Activated CD4-positive, alpha-beta T cell treated with anti-CD3 and anti-CD28 coated beads, Interleukin-2, amount 50 U/mL, for 16 hours (primary cell): Measurements from ENCODE around the gene CCDC201.
"Not testable (repeated sequence)": the region's sequence is repeated elsewhere in the genome, so short reads cannot be mapped to it uniquely, and the experiment has no call there.

Source experiments
- DNase-seq: peaks from one replicate; pipeline ENCODE4 v3.0.0-alpha.2; 2020

Gene CCDC201

DNA sequence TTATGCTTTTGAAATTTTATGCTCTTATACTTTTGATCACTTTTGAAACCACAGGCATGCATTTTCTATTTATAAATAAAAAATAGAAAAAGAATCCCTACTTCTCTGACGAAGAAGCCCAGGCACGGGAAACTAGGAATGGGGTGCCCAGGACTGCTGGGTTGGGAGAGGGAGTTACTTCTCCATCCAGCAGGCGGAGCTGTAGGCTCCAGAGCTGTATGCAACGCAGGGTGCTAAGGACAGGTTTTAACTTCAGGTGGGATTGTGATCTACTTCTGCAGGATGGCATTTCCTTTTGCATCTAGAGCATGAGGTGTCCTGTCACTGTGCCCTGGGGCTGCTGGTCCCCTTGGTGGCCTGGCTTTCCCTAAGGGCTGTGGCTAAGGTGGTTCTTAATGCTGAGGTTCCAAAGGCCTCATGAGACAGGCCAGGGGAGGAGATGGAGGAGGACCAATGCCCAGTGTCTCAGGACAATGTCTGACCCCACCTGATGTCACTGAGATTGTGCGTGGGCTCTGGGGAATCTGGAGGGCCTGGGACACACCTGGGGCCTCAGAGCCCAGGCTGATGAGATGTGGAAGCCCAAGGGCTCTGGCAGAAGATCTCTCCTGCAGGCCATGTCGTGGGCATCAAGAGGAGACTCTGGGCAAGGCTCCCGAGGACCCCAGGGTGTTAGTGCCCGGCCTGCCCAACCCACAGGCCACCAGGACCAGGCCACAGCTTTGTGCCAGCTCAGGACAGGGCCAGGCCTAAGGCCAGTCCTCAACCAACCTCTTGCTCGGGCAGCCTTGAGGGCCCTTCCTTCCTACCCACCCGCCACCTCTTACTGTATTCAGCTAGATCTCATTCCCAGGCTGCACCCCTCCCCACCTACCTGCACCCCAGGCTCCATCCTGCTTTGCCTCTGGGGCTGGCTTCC is 507 bp downstream of the CCDC201 start:
- no peak for DNase-seq

DNA sequence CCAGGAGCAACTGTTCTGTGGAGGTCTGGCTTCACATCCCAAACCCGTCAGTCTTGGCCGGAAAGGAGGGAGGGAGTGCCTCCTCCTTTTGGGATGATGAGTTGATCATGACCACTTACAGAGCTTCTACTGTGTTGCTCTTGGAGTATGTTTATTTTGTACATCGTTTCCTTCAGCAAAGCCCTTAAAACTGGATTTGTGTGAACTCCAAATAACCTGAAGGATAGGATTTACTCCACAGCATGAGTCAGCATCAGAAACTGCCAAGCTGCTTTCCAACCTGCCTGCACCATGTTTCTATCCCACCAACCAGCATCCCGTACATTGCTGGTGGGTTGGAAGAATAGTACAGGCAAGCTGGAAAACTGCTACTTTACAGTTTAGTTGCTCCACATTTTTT is 3.5 kb downstream of the CCDC201 start:
- DNase-seq: no peak

DNA sequence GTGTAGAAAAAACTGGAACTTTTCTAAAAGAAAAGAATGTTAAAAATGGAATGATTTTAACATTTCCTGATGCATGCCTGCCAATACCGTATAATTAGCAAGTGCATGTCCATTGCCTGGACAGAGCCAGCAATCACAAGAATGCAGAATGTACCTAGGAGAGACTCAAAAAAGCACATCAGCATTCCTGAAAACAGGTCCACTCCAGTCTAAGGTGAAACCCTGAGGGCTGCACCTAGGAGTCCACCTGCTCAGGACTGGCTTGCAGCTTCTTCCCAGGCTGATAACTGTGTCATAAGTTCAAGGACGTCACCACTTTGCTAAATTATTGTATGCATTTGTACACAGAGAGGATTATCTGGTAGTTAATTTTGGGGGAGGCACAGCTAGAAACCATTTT is 5.4 kb downstream of the CCDC201 start:
- no peak for DNase-seq

DNA sequence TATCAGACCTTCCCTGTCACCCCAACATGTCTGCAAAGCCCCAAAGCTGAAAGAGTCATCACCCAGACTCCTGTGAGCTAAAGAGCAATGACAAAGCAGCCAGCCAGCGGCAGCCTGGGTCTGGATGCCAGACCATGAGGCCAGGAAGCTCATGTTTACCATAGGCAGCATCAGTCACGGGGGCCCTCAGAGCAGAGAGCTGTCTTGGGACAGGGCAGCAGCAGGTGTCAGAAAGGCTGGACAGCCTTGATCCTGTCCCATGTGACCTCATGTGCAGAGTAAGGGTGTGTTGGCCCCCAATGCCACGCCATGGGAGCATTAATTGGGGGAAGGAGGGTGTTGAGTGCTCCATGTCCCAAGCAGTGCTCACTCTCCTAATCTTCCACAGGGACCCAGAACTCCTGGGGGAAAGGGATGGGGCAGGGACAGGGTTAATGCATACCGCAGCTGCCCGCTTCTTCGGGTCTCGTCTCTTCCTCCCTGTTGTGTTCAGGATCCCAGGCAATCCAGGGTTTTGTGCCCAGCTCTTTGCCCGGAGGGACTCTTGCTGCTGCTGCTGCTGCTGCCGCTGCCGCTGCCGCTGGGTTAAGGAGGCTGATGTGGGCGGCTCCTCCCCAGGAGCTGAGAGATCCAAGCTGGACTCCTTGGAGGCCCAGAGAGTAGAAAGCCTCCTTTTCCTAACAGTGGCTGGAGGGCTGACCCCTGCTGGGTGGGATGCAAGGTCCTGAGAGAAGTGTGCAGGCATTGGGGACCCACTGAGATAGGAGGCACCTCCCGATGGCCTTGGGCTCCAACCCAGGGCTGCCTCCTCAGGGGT is 7.1 kb downstream of the CCDC201 start:
- no peak for DNase-seq

DNA sequence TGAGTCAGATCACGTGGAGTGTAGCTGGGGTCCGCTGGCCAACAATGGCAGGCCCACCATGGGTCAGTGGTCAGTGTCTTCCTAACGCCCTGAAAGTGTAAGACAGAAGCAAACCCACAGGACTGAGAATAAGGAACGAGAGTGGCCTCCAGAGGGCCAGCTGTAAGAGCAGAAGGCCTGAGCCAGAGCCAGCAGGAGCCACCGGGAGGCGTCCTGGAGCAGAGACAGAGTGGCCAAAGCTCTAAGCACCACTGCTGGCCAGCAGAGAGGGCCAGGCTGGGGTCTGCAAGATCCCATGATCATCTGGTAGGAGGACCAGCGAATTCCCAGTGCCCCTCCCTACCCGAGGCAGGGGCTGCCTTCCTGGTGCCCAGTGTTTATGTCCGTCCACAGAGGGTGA is 9.2 kb downstream of the CCDC201 start:
- DNase-seq: no peak

DNA sequence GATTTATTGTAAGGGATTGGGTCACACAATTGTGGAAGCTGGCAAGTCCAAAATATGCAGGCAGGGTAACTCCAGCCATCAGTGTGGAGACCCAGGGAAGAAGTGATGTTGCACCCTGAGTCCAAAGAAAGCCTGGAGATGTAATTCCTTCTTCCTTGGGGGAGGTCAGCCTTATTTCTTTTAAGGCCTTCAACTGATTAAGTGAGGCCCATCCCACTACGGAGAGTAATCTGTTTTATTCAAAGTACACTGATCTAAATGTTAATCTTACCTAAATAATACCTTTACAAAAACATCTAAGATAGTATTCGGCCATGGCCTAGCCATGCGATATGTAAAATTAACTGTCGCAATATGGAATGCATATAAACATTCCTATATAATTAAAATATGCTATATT is 16.0 kb downstream of the CCDC201 start:
- not testable (repeated sequence) for DNase-seq

DNA sequence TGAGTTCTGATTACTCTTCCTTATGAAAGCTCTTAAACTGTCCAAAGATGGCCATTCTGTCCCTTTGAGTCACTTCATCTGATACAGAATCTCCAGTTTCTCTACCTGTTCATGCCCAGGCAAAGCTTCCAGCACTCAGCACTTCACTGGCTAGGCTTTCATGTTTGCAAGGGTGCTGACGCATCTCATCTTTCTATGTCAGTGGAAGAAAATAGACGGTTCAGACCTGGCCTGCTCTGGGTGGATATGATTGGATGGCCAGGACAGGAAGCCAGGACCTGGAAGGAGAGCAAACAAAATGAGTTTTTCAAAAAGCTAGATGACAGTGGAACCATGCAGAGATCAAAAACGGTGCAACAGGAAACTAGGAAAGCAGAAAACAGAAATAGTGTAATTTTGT is 17.2 kb downstream of the CCDC201 start:
- DNase-seq: not testable (repeated sequence)

DNA sequence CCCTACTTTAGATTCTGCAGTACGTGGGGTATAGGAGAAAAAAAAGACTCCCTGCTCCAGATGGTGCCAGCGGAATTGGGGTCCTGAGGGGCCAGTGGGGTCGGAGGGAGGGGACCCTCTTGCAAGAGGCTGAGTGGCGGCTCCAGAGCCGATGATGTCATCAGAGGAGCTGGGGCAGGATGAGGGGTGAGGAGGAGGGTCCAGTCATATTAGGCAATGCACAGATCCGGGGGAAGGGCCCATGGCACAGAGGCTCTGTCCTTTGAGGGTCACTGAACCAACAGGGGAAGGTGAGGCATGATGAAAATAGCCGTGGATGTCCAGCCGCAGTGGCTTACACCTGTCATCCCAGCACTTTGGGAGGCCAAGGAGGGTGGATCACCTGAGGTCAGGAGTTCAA is 19.4 kb downstream of the CCDC201 start:
- DNase-seq: not testable (repeated sequence)

DNA sequence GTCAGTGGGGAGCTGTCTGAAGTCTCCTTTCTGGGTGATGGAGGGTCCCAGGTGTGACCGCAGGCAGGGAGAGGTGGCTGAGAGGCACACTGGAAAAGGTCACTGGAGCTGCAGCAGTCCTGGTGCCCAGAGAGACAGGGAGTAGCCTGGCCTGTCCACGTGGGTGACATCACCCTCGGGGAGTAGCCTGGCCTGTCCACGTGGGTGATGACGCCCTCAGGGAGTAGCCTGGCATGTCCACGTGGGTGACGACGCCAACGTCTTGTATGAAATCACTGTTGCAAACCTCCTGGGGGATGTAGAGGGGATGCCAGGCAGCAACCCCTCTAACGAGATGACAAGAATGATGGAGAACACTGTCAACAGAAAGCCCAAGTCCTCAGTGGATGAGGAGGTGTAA is 19.9 kb downstream of the CCDC201 start:
- not testable (repeated sequence) for DNase-seq

DNA sequence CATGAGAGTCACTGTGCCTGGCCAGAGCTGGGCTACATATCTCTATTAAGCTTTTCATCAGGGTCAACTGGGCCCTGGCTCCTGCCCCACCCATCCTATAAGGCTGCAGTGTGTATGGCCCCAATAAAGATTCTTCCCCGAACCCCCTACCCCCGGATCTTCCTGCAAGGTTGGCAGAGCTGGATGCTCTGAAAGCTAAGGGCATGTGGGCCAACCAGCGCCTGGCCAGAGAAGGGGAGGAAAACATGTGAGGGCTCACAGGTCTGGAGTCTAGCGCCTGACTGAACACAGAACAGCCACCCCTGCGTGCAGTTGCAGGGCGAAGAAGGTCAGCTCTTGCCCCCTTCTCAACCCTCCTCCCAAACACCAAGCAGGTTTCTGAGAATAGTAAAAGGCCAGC is 24.1 kb downstream of the CCDC201 start:
- not testable (repeated sequence) for DNase-seq

DNA sequence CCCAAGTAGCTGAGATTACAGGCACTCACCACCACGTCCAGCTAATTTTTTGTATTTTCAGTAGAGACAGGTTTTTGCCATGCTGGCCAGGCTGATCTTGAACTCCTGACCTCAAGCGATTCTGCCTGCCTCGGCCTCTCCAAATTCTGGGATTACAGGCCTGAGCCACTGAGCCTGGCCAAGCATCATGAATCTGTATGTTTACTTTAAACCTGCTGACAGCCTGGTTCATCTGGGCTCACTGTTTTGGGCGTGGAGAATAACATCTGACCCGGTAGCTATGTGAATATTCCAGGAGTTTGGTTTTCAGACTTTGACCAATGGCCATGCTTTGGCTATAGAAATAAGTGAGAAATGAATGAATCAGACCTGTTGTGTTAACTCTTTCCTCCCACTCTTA is 26.3 kb downstream of the CCDC201 start:
- not testable (repeated sequence) for DNase-seq

DNA sequence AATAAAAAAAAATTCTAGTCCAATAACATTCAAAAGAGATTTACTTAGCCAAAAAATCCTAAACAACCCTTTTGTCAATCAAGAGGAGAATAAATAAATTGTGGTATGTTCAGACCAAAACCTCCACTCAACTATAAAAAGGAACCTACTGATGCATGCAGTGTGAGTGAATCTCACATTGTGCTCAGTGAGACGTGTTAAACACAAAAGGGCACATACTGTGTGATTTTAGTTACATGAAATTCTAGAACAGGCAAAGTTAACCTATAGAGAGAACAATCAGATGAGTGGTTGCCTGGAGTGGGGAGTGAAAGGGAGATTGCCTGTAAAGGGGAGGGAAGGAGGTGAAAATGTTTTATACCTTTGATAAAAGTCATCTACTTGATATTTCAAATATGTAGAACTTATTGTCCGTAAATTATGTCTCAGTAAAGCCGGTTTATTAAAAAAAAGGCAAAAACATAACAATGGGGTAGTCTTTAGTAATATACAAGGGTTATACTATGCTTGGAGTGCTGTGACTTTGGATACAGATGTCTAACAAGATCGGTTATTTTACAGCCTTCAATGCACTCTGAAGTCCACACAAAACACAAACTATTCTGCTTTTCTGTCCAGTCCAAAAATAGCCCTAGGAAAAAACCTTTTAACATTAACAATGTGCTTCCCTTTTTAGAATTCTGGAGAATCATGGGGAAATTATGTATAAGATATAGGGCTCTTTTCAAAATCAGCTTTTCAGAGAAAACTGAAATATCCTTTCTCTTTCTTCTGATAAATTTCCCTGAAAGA is 30.8 kb downstream of the CCDC201 start:
- not testable (repeated sequence) for DNase-seq

DNA sequence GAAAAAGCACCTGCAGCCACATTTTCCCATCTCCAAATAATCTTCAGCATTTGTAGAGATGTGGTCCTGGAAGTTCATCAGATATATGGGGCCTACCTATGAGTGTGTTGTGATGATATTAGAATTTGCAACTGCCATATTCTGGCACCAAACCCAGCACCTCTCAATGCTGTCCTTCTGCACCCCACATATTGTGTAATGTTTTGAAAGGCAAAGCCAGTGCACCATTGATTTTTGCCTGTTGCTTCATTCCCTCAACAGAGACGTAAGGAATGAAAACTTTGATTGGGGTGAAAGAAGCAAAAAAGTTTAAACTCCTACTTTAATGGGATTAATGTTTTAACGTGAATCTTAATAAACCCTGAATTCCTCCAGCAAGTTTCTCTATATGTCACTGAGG is 34.0 kb downstream of the CCDC201 start:
- not testable (repeated sequence) for DNase-seq

DNA sequence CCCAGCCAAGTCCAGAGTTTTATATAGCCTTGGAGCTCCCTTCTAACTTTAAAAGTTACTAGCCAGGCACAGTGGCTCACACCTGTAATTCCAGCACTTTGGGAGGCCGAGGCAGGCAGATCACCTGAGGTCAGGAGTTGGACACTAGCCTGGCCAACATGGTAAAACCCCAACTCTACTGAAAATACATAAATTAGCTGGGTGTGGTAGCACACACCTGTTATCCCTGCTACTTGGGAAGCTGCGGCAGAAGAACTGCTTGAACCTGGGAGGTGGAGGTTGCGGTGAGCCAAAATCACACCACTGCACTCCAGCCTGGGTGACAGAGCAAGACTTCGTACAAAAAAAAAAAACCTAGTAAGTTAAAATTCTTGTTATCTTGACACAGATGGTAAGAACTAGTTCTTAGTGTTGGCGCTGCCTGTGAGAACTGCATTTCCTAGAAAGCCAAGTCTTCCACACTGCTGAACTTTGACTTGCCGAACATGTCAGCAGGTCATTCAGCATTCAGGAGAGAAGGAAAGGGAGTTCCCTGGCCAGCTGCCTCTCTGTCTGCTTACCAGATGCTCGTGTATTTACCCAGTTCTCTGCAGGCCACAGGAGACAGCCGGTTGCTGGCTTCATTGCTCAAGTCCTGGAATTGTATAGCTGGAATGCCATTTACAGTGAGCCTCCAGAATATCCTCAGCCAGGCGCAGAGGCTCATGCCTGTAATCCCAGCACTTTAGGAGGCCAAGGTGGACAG is 40.3 kb downstream of the CCDC201 start:
- DNase-seq: not testable (repeated sequence)

DNA sequence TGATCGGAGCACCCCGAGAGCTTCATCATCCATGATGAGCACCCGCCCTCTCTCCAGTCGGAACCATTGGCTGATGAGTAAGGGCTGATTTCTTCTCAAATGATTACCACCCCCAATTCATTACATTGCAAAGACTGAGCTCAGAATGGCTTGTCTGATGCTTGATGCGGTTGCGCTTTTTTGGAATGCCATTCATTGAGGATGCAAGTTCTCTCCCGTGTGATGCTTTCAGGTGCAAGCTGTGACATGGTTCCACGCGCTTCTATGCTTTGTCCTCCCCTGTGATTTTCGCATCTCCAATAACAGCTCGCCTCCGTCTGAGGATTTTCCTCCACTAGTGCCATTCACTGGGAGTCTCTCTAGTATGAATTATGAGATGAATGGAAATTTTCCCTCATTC is 43.0 kb downstream of the CCDC201 start:
- DNase-seq: not testable (repeated sequence)

DNA sequence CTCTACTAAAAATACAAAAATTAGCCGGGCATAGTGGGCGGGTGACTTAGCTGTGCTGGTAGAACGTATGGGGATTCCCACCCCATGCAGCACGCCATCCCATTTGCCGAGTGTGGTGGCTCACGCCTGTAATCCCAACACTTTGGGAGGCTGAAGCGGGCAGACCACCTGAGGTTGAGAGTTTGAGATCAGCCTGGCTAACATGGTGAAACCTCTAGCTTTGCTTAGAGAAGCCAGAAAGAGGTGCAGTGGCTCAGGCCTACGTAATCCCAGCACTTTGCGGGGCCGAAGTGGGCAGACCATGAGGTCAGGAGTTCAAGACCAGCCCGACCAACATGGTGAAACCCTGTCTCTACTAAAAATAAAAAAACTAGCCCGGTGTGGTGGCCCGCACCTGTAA is 45.2 kb downstream of the CCDC201 start:
- not testable (repeated sequence) for DNase-seq

DNA sequence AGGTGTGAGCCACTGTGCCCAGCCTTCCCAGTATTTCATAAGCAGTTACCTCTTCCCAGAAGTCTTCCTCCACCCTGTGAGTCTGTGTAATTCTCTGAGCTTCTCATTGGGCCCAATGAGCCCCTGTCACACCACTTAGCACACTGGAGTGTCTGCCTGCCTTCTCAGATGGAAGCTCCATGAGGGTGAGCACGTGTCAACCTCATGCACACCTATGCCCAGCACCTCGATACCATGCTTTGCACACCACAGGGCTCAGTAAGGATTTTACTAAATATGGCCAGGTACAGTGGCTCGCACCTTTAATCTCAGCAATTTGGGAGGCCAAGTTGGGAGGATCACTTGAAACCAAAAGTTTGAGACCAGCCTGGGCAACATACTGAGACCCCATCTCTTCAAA is 46.3 kb downstream of the CCDC201 start:
- not testable (repeated sequence) for DNase-seq

DNA sequence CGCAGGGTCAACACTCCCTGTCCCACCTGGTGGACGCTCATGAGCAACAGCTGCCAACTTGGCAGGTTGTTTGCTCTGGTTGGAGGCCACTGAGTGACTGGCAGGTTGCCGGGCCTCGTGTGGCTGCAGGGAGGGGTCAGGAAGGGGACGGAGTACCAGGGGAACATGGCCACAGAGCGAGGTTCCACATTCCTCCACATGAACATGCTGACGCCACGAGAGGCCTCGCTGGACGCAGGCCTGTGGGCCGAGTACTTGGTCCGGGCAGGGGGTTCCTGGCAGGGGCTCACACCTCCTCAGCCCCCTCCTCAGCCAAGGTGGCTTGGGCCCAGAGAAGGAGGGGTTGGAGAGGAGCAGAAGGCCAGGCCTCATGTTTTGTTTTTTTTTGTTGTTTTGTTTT is 54.1 kb downstream of the CCDC201 start:
- DNase-seq: not testable (repeated sequence)

DNA sequence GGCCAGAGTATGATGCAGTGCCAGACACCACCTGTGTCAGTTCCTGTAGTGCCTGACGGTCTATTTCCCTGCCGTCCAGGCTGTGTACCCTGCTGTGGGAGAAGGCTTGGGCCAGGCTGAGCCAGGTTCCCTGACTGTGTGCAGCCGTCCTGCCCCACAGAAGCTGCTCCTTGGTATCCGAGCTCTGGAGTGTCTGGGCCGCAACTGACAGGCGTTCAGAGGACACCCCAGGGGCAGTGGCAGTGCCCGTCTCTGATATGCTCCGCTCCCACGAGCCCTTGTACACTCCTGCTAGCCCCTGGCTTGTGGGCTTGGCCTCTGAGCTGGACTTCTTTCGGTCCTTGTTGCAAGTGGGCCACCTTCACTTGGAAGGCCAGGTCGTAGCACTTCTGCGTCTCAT is 55.0 kb downstream of the CCDC201 start:
- DNase-seq: not testable (repeated sequence)

DNA sequence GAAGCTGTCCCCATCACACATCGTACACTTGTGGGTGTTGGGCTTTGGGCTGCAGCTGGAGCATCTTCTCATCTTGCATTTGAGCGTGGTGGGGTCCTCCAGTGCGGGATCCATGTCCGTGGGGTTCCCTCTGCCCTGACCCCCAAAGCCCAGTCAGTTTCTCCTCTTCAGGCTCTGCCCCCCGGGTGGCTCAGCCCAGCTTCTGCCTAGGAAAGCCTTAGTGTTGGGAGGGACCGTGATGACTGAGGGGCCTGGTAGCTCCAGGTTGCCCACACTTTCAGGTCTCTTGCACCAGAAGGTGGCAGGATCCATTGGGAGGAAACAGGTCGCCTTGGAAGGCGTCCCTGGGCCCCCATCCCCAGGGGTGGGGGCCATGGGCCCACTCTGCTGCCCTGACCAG is 55.9 kb downstream of the CCDC201 start:
- DNase-seq: not testable (repeated sequence)

DNA sequence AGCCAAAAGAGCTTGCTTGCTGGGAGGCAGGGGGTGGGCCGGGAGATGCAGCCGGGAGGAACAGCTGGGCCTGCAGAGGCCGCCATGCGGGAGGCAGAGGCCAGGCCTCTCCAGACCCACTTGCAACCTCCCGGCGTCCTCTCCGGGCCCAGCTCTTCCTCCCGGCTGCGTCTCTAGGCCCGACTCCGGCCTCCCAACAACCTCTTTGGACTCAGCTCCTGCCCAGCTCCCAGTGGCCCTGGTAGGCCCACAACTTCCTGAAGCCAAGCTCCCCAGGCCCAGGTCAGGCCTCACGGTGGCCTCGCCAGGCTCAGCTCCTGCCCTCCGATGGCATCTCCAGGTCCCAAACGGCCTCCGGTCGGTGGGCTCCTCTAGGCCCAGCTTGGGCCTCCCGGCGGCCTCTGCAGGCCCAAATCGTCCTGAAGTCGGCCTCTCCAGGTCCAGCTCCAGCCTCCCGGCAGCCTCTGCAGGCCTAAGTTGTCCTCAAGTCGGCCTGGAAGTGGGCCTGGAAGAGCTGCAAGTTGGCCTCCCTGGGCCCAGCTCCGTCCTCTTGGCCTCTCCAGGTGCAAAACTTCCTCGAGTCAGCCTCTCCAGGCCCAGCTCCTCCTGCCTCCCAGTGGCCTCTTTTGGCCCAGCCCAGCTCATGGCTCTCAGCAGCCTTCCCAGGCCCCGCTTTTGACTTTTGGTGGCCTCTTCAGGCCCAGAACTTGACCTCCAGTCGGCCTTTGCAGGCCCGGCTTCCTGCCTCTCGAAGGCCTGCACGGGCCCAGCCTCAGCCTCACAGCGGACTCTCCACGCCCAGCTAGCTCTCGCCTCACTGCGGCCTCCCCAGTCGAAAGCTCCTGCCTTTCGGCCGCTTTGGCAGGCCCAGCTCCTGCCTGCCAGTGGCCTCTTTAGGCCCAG is 58.4 kb downstream of the CCDC201 start:
- DNase-seq: not testable (repeated sequence)
